HG02588 (cell line): Measurements from ENCODE around the gene WLS.
A peak's percentile ranks its signal among the peaks of the same experiment; 100 is the strongest.

Experiments used
- ATAC-seq: cut with Tn5 transposase; IDR thresholded peaks from one replicate; pipeline ENCODE4 v1.9.1; 2021; ENCODE audit warnings: mild to moderate bottlenecking, moderate library complexity; ENCODE audit not compliant: unreplicated experiment

WLS gene

DNA sequence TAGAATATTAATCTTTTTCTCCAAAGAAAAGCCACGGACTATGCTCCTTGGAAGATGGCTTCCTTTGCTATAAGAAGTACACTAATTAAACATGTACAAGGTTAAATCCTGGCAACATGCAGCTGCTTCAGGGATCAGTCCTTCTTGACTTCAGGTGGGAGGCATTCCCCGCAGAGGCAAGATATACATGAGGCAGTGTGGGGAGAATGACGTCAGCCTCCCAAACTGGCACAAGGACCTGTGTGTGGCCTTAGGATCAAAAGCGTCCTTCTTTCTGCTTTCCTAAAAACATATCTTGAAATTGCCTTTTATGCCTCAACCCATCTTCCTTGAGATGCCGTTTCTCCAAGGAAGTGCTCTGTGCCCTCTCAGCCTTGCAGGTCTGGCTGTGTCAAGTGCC lies 90.3 kb downstream of the WLS start:
- ATAC-seq, result no peak

- no peak for ATAC-seq
These were observed 91.0 kb downstream of the WLS start for GRCh38 chr1:68141071-68142021.

- ATAC-seq, result no peak
These were observed 91.8 kb downstream of the WLS start for GRCh38 chr1:68140536-68140935.

- no peak for ATAC-seq
These were observed 96.1 kb downstream of the WLS start for GRCh38 chr1:68136187-68136586.

DNA sequence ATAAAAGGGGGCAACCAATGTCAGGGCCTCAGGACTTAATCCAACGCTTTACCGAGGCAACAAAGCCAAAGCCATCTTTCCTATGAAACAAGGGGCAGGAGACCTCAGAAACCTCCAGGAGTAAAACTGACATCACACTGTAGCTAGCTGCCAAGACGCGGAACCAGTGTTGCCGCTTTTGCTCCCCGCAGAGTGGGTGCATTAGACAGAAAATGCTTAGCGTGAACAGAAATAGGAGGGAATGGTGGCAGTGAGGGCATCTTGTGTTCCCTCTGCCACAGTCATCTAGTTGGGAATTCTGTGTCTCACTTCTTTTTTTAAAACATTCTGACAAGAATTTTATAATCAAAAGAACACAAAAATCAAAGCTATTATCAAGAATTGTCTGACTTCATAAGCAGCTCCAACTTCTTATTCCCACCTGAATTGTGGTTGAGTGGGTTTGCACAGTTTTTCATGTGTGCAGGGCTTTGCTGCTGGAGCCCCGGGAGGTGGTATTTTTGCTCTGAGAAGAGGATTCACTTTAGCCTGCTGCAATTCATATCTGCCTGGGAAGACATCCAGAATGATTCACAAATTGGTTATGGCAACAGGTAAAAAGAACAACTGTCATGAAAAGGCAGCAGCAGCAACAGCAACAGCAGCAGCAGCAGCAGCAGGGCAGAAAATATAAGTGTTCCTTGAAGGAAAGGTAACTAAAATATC lies 99.7 kb downstream of the WLS start:
- no peak for ATAC-seq

GRCh38 chr1:68131261-68131660 lies 101.1 kb downstream of the WLS start:
- ATAC-seq, result no peak

DNA sequence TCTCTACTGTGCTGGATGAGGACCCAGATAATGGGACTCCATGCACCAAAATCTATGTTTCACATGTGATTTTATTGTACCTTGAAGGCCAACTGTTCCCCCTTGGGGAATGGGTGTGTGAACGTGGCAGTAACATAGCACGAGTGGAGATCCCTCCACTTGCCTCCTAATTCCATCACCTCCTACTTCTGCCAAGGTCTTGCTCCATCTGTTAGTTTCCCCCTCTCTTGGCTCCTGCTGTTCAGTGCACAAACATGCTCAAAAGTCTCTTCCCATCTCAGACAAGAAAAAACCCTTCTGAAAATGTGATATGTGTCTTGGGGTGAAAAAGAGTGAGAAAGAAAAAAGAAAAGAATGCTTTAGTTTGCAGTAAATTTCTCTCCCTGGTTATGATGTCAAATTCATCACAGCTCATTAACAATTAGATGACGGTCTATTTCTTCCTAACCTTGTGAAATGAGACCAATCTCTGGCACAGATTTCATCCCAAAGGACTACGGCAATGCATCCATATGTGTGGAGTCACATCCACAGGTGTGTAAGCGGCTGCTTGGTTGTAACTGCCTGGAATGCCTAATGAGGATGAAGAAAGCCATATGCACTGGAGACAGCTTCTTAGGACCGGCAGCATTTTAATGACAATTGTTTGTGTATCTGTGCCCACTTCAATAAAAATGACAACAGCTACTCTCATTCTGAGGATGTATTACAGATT lies 102.6 kb downstream of the WLS start:
- no peak for ATAC-seq

- ATAC-seq, result no peak
These were observed 103.5 kb downstream of the WLS start for GRCh38 chr1:68128820-68129219.

GRCh38 chr1:68128157-68128556 lies 104.2 kb downstream of the WLS start:
- ATAC-seq, result peak; percentile 77

DNA sequence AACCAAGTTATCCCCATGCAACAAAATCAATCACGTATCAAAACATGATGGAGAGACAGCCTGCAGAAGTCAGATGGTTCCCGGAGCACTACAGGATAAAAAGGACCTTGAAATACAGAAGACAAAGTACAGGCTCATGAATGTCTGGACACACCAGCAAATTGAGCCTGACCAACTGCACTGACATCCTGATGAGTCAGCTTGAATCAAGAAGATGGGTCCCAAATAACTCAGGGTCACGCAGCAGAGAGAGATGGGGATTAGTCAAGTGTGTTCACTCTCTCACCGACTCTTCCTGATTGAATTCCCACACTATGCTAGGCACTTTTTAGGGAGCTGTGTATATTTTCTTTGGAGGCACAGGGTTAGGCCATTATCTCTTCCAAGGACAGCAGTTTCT lies 110.8 kb downstream of the WLS start:
- ATAC-seq, result no peak

DNA sequence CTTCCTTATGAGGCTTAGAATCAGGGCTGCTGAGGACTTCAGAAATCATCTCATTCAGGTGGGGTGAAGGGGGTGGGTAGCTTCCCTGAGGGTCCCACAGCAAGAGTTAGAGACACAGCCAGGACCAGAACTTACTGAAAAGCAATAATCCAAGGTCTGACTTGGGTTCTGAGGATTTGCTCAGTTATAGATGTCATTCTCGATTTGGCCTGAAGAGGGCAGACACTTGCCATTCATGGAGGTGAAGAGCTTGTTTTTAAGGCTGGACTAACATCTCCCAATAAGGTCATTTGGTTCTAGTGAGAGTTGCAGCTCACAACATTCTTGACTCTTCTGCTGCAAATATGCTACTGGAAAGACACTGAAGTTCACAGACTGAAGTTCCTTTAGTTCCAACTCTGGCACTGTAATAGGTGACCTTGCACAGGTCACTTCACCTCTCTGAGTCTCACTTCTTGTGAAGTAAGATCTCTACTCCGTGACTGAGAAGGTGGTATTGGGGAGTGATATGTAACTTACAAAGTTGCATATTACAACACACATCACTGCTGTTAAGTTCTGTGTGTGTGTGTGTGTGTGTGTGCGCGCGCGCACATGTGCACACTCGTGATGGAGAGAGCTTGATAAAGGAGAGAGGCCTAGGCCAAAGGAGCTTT lies 112.1 kb downstream of the WLS start:
- peak; percentile 75 for ATAC-seq

- ATAC-seq, result no peak
These were observed 112.9 kb downstream of the WLS start for GRCh38 chr1:68119445-68119844.

- ATAC-seq, result no peak
These were observed 114.9 kb downstream of the WLS start for GRCh38 chr1:68117416-68117815.

GRCh38 chr1:68116643-68117235 lies 115.6 kb downstream of the WLS start:
- ATAC-seq, result no peak

DNA sequence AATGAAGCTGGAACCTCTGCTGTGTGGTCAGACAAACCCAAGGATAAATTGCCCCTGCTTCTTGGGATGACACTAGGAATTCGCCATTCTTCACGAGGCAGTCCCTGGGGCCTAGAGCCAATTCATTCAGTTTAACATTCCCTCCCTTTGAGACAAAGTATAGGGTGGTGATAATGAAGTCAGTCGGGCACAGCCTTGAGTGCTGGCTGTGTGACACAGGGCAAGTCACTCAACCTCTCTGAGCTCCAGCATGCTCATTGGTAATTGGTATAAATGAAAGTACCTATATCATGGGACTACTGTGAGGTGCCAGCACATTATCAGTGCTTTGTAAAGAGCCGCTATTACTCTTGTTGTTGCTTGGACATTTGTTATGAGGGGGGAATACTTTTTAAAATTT lies 117.0 kb downstream of the WLS start:
- no peak for ATAC-seq

DNA sequence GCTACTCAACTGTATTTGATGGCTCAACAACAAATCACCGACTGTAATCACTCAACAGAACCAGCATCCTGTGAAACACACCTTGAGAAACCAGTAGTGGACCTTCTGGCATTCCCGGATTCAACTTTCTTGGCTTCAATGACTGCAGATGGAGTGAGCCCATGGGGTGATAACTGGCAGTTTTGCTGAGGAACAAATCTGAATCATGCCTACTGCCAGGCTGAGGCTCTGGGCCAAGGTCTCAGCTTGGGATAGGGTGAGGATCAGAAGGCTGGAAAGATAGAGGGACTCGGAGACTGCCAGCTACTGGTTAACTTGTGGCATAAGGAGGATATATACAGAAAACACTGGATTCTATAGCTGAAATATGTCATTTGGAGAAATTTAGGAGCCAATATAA lies 118.4 kb downstream of the WLS start:
- no peak for ATAC-seq

DNA sequence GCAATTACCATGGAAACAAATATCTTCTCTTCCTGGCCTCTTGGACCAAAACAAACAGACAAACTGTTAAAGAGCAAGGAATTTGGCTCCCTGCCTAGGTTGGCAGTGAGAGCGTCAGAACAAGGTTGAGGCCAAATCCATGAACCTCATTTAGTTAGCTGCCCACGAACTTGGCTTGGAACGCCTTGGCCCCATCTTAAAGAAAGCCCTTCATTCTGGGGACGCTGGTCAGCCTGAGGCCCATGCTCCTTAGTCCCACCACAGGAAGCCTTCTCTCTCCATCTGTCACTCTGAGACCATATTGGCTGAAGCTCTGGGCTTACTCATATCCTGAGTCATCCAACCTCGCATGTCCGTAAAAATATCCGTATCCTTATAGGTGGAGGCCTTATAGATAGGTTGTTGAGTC lies 119.5 kb downstream of the WLS start:
- ATAC-seq, result no peak

GRCh38 chr1:68111519-68112436 lies 120.5 kb downstream of the WLS start:
- ATAC-seq, result no peak

- ATAC-seq, result no peak
These were observed 124.6 kb downstream of the WLS start for GRCh38 chr1:68107771-68108170.
